Stimulated activated CD4-positive, alpha-beta T cell treated with anti-CD3 and anti-CD28 coated beads, Interleukin-1b, Interleukin-23, amount 100 ng/mL, for 4 hours (primary cell): Measurements from ENCODE around the gene PCSK9.
"Not testable (repeated sequence)": the region's sequence is repeated elsewhere in the genome, so short reads cannot be mapped to it uniquely, and the experiment has no call there.

Experiments
- DNase-seq, 2 donors: peaks; one replicate each; pipeline ENCODE4 v3.0.0-alpha.2; 2020; ENCODE audit warnings: low read depth in 2 of 2

Gene PCSK9

GRCh38 chr1:55079651-55080050, 40.3 kb downstream of the PCSK9 start:
- no peak for DNase-seq

GRCh38 chr1:55081188-55081904, 42.0 kb downstream of the PCSK9 start:
- no peak for DNase-seq

GRCh38 chr1:55081905-55082296, 42.6 kb downstream of the PCSK9 start:
- DNase-seq: no peak

GRCh38 chr1:55084257-55084656, 44.9 kb downstream of the PCSK9 start:
- no peak for DNase-seq

- DNase-seq: no peak
Measured at GRCh38 chr1:55087439-55087838, 48.1 kb downstream of the PCSK9 start.

- DNase-seq: no peak
Measured at GRCh38 chr1:55088413-55088812, 49.1 kb downstream of the PCSK9 start.

GRCh38 chr1:55089683-55090082, 50.3 kb downstream of the PCSK9 start:
- DNase-seq: no peak

GRCh38 chr1:55092475-55092874, 53.1 kb downstream of the PCSK9 start:
- no peak for DNase-seq

GRCh38 chr1:55095095-55095494, 55.7 kb downstream of the PCSK9 start:
- DNase-seq: no peak

- DNase-seq: no peak
Measured at GRCh38 chr1:55103891-55104290, 64.5 kb downstream of the PCSK9 start.

- DNase-seq: no peak
Measured at GRCh38 chr1:55107101-55107500, 67.8 kb downstream of the PCSK9 start.

- DNase-seq: not testable (repeated sequence)
Measured at GRCh38 chr1:55109005-55109404, 69.7 kb downstream of the PCSK9 start.
